Panc1 (cell line): ENCODE measurements around the gene LCORL. TPM values are rescaled to one million over a fixed set of nuclear protein-coding genes. Genes with fewer than 3 reads are reported as not detected.

Source experiments
- ATAC-seq: fragments of 200-7000 bp; cut with Tn5 transposase; 2 replicates; pipeline ENCODE4 v1.9.1; 2020; ENCODE audit warnings: mild to moderate bottlenecking, moderate library complexity
- BruUV-seq: library from RNA; stranded (reverse); fragments of 400-500 nt; replicated peaks from 2 replicates; lab custom pipeline; 2021; lab: Mats Ljungman, UMichigan
- CTCF ChIA-PET: fragments of 300-600 bp; sonication (Branson Sonifier 250); formaldehyde crosslinking; loops from one replicate; lab custom pipeline; 2022; ENCODE audit warnings: antibody characterized with exemption; lab: Charles Lee
- POLR2A ChIA-PET: fragments of 300-600 bp; sonication (Branson Sonifier 250); formaldehyde crosslinking; loops from one replicate; lab custom pipeline; 2022; ENCODE audit warnings: antibody characterized with exemption; lab: Charles Lee
- DNase-seq: peaks from one replicate; pipeline ENCODE4 v3.0.0-alpha.2; 2010; ENCODE audit warnings: low read depth, low spot score
- H3K27ac ChIP-seq: 2 replicates; pipeline ENCODE4 v1.5.1; 2011; ENCODE audit warnings: mild to moderate bottlenecking, low read length, inconsistent platforms
- H3K27me3 ChIP-seq: fragments of 200-500 bp; sonication (Bioruptor generic); 2 replicates; pipeline ENCODE4 v1.6.0; 2014; ENCODE audit warnings: low read length, inconsistent platforms; ENCODE audit not compliant: control insufficient read depth, insufficient read depth
- H3K36me3 ChIP-seq: fragments of 200-500 bp; sonication (Bioruptor generic); 2 replicates; pipeline ENCODE4 v1.5.1; 2014; ENCODE audit warnings: inconsistent platforms, mild to moderate bottlenecking, low read length, moderate library complexity; ENCODE audit not compliant: control insufficient read depth, insufficient read depth
- H3K4me1 ChIP-seq: 2 replicates; pipeline ENCODE4 v1.5.1; 2011; ENCODE audit warnings: inconsistent platforms, mild to moderate bottlenecking, low read length, moderate library complexity; ENCODE audit not compliant: control insufficient read depth, insufficient read depth
- H3K4me3 ChIP-seq, 2 experiments: 2 replicates each; pipeline ENCODE4 v1.5.1; 2011 to 2012; ENCODE audit warnings: low read depth in 2 of 2, low read length in 2 of 2, mild to moderate bottlenecking in 2 of 2, inconsistent platforms in 1 of 2, moderate library complexity in 1 of 2
- H3K9me3 ChIP-seq: fragments of 200-500 bp; sonication (Bioruptor generic); 2 replicates; pipeline ENCODE4 v1.5.1; 2014; ENCODE audit warnings: low read depth, mild to moderate bottlenecking, inconsistent platforms, low read length, moderate library complexity; ENCODE audit not compliant: control insufficient read depth, insufficient read depth
- CTCF ChIP-seq: fragments of 450-650 bp; IDR thresholded peaks from 2 replicates; pipeline ENCODE4 v1.5.1; 2017; ENCODE audit warnings: mild to moderate bottlenecking
- POLR2AphosphoS5 ChIP-seq: IDR thresholded peaks from 2 replicates; pipeline ENCODE4 v1.6.1; 2012; ENCODE audit warnings: mild to moderate bottlenecking, low read depth, low read length, moderate library complexity
- REST ChIP-seq, 2 experiments: IDR thresholded peaks; 2 replicates each; pipeline ENCODE4 v1.6.1; 2011 to 2012; ENCODE audit warnings: low read depth in 2 of 2, control low read depth in 1 of 2, low read length in 1 of 2, mild to moderate bottlenecking in 1 of 2, moderate library complexity in 1 of 2; ENCODE audit not compliant: insufficient read depth in 1 of 2
- SIN3A ChIP-seq: IDR thresholded peaks from 2 replicates; pipeline ENCODE4 v1.6.1; 2012; ENCODE audit warnings: low read depth, mild to moderate bottlenecking, low read length, moderate library complexity, borderline replicate concordance; ENCODE audit not compliant: insufficient read depth
- TCF7L2 ChIP-seq: IDR thresholded peaks from 2 replicates; pipeline ENCODE4 v1.6.1; 2011; ENCODE audit warnings: mild to moderate bottlenecking, low read depth, low read length, inconsistent platforms
- in situ Hi-C: cut with HindIII; loops from 2 replicates; pipeline ENCODE4 v1.10.0; 2016; ENCODE audit warnings: low sequenced_read_pairs, low pct_unique_long_range_greater_than_20kb
- intact Hi-C: fragments of 100-400 bp; cut with micrococcal nuclease; formaldehyde crosslinking; loops from one replicate; pipeline ENCODE4 v1.10.0; 2022; ENCODE audit not compliant: unreplicated experiment
- total RNA-seq: library from RNA; stranded (reverse); gene quantifications from one replicate; pipeline ENCODE4 v1.2.1, GENCODE V29; 2021; ENCODE audit not compliant: unreplicated experiment

The LCORL gene
- total RNA-seq, 1 experiment from 2014 or later, result 17.5 TPM

- Histone ChIP-seq H3K4me1 (no peaks in the 10 kb centered on the region), H3K36me3 (no peaks in the 10 kb centered on the region; the same call in 1 of the 2 replicates), H3K4me3 (no peak overlapping the region), H3K27ac (no peak overlapping the region), H3K9me3 (no peaks in the 10 kb centered on the region), H3K27me3 (no peaks in the 10 kb centered on the region)
- intact Hi-C loops, result no loop called here
- ChIA-PET POLR2A (interaction anchor here (0.6 kb wide), 1 partner anchor 49 kb away, joined by 6 read pairs; no protein-coding TSS in a partner anchor), CTCF (no interaction called here)
- ATAC-seq (no peak), DNase-seq (no peak)
- BruUV-seq, result no TSS peak
- no peak for TF ChIP-seq SIN3A
- in situ Hi-C loops, result no loop called here
Observed at GRCh38 chr4:17962171-17962570, 59.4 kb downstream of the LCORL start.

- no peaks in the 10 kb centered on the region; the same call in 1 of the 2 replicates for H3K36me3 ChIP-seq
- H3K27ac ChIP-seq, result no peak overlapping the region
- intact Hi-C loops (no loop called here), in situ Hi-C loops (no loop called here)
- H3K27me3 ChIP-seq, result no peaks in the 10 kb centered on the region
- no peaks in the 10 kb centered on the region for H3K9me3 ChIP-seq
- CTCF ChIA-PET, result no interaction called here
- no peaks in the 10 kb centered on the region for H3K4me1 ChIP-seq
- ATAC-seq (no peak), DNase-seq (no peak)
- no TSS peak for BruUV-seq
- POLR2A ChIA-PET, result no interaction called here
- TF ChIP-seq POLR2AphosphoS5, result no peak
- TF ChIP-seq SIN3A, result no peak
- TF ChIP-seq CTCF, result no peak
- no peak overlapping the region for H3K4me3 ChIP-seq
Observed at GRCh38 chr4:17961249-17961648, 60.3 kb downstream of the LCORL start.

- in situ Hi-C loops, result no loop called here
Observed at GRCh38 chr4:17958181-17958580, 63.4 kb downstream of the LCORL start.

More at GRCh38 chr4:17958181-17958580, 63.4 kb downstream of the LCORL start:
- Histone ChIP-seq H3K9me3 (no peaks in the 10 kb centered on the region), H3K27me3 (no peaks in the 10 kb centered on the region), H3K4me3 (no peak overlapping the region), H3K36me3 (no peaks in the 10 kb centered on the region; the same call in 1 of the 2 replicates), H3K4me1 (no peaks in the 10 kb centered on the region), H3K27ac (no peak overlapping the region)
- ChIA-PET POLR2A (no interaction called here), CTCF (no interaction called here)
- no TSS peak for BruUV-seq
- TF ChIP-seq REST (IDR thresholded peaks at IDR 0.05; ENCODE audit: insufficient read depth in 1 of 2, low read depth in 2 of 2, low read length in 1 of 2), result no peak
- TF ChIP-seq CTCF, result no peak
- no peak for TF ChIP-seq SIN3A
- TF ChIP-seq TCF7L2, result no peak
- TF ChIP-seq POLR2AphosphoS5, result no peak
- intact Hi-C loops, result no loop called here
- no peak for DNase-seq
- ATAC-seq, result no peak
